ENCODE results near the gene FADS3. TPM values are rescaled to one million over a fixed set of nuclear protein-coding genes. Genes with fewer than 3 reads are reported as not detected.

The FADS3 gene
- total and polyA plus RNA-seq, 2 donors (not counting 1 experiment from before 2014, with no cell fraction given): 79.9 to 224 TPM

DNA sequence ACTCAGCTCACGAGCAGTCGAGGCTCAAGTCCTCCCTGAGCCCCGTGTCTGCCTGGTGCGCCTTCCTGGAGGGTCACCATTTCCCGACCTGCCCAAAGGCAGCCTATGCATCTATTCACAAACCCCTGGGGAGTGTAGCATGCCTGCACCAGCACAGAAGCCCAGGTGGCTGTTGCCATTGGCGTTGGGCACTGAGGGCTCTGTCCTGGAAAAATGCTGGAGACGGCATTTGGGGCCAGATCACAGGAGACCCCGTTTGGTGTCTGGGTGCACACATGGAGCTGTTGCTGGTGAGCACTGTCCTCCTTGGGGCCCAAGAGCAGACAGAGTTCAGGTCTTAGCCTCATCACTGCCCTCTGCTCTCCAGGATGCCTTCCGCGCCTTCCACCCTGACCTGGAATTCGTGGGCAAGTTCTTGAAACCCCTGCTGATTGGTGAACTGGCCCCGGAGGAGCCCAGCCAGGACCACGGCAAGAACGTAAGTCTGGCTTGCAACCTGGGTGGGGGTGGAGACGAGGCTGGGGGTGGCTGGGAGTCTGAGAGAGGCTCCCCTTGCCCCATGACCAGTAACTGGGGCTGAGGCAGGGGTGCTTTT lies 53.8 kb downstream of the FADS3 start:
- H3K4me2 ChIP-seq (ENCODE audit: extremely low read depth, insufficient read depth, low read length): no peak overlapping the region
- no peak for DNase-seq (ENCODE audit: low read depth in 2 of 2)
- no peak overlapping the region for H3K27ac ChIP-seq (ENCODE audit: insufficient read depth, low read length)
- H3K4me3 ChIP-seq (replicated peaks in 1 of 4; ENCODE audit: control extremely low read depth in 1 of 4, insufficient read depth in 1 of 4, low read depth in 3 of 4, low read length in 4 of 4): no peak overlapping the region
- no peak overlapping the region for H3K9ac ChIP-seq (ENCODE audit: insufficient read depth, low read length)
- H3K9me3 ChIP-seq (ENCODE audit: control insufficient read depth, insufficient read depth, low read depth, low read length): no peaks in the 10 kb centered on the region
- H2AFZ ChIP-seq (ENCODE audit: low read length): no peak overlapping the region
- H3K79me2 ChIP-seq (ENCODE audit: control insufficient read depth, insufficient read depth, low read length): peaks cover 43% of the 10 kb centered on the region
- H3K4me1 ChIP-seq (ENCODE audit: control insufficient read depth, extremely low read depth, insufficient read depth, low read length): peaks cover 11% of the 10 kb centered on the region
- no peaks in the 10 kb centered on the region for H4K20me1 ChIP-seq (ENCODE audit: control insufficient read depth, extremely low read depth, insufficient read depth, low read length)
- H3K27me3 ChIP-seq (ENCODE audit: control insufficient read depth, insufficient read depth, low read length): no peaks in the 10 kb centered on the region
- peaks cover 43% of the 10 kb centered on the region for H3K36me3 ChIP-seq (ENCODE audit: control insufficient read depth, insufficient read depth, low read length)
- TF ChIP-seq EZH2 (IDR thresholded peaks at IDR 0.05; ENCODE audit: low read length, missing control alignments): no peak
- TF ChIP-seq, protein P1, sequence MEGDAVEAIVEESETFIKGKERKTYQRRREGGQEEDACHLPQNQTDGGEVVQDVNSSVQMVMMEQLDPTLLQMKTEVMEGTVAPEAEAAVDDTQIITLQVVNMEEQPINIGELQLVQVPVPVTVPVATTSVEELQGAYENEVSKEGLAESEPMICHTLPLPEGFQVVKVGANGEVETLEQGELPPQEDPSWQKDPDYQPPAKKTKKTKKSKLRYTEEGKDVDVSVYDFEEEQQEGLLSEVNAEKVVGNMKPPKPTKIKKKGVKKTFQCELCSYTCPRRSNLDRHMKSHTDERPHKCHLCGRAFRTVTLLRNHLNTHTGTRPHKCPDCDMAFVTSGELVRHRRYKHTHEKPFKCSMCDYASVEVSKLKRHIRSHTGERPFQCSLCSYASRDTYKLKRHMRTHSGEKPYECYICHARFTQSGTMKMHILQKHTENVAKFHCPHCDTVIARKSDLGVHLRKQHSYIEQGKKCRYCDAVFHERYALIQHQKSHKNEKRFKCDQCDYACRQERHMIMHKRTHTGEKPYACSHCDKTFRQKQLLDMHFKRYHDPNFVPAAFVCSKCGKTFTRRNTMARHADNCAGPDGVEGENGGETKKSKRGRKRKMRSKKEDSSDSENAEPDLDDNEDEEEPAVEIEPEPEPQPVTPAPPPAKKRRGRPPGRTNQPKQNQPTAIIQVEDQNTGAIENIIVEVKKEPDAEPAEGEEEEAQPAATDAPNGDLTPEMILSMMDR (conservative IDR thresholded peaks at IDR 0.05 in 1 of 2, IDR thresholded peaks at IDR 0.05 in 1 of 2; ENCODE audit: low read depth in 1 of 2, low read length in 2 of 2): no peak

DNA sequence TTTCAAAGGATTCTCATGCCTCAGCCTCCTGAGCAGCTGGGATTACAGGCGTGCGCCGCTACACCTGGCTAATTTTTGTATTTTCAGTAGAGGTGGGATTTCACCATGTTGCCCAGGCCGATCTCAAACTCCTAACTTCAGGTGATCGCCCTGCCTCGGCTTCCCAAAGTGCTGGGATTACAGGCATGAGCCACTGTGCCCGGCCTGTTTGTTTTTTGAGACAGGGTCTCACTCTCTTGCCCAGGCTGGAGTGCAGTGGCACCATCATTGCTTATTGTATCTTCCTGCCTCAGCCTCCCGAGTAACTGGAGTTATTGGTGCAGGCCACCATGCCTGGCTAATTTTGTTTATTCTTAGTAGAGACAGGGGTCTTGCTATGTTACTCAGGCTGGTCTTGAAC lies 55.2 kb downstream of the FADS3 start:
- H3K4me3 ChIP-seq (replicated peaks in 1 of 4; ENCODE audit: control extremely low read depth in 1 of 4, insufficient read depth in 1 of 4, low read depth in 3 of 4, low read length in 4 of 4): no peak overlapping the region
- H3K9me3 ChIP-seq (ENCODE audit: control insufficient read depth, insufficient read depth, low read depth, low read length): no peaks in the 10 kb centered on the region
- TF ChIP-seq EZH2 (IDR thresholded peaks at IDR 0.05; ENCODE audit: low read length, missing control alignments): no peak
- peaks cover 42% of the 10 kb centered on the region for H3K36me3 ChIP-seq (ENCODE audit: control insufficient read depth, insufficient read depth, low read length)
- H3K4me2 ChIP-seq (ENCODE audit: extremely low read depth, insufficient read depth, low read length): no peak overlapping the region
- peaks cover 21% of the 10 kb centered on the region for H3K4me1 ChIP-seq (ENCODE audit: control insufficient read depth, extremely low read depth, insufficient read depth, low read length)
- DNase-seq (ENCODE audit: low read depth in 2 of 2): no peak
- no peak overlapping the region for H3K9ac ChIP-seq (ENCODE audit: insufficient read depth, low read length)
- H3K79me2 ChIP-seq (ENCODE audit: control insufficient read depth, insufficient read depth, low read length): peaks cover 56% of the 10 kb centered on the region
- H4K20me1 ChIP-seq (ENCODE audit: control insufficient read depth, extremely low read depth, insufficient read depth, low read length): no peaks in the 10 kb centered on the region
- H2AFZ ChIP-seq (ENCODE audit: low read length): no peak overlapping the region
- H3K27ac ChIP-seq (ENCODE audit: insufficient read depth, low read length): no peak overlapping the region
- no peaks in the 10 kb centered on the region for H3K27me3 ChIP-seq (ENCODE audit: control insufficient read depth, insufficient read depth, low read length)

- Histone ChIP-seq H3K4me2 (ENCODE audit: extremely low read depth, insufficient read depth, low read length) (no peak overlapping the region), H3K4me1 (ENCODE audit: control insufficient read depth, extremely low read depth, insufficient read depth, low read length) (peaks cover 22% of the 10 kb centered on the region), H3K9me3 (ENCODE audit: control insufficient read depth, insufficient read depth, low read depth, low read length) (no peaks in the 10 kb centered on the region), H4K20me1 (ENCODE audit: control insufficient read depth, extremely low read depth, insufficient read depth, low read length) (peaks cover 2% of the 10 kb centered on the region), H3K4me3 (replicated peaks in 1 of 4; ENCODE audit: control extremely low read depth in 1 of 4, insufficient read depth in 1 of 4, low read depth in 3 of 4, low read length in 4 of 4) (no peak overlapping the region), H3K36me3 (ENCODE audit: control insufficient read depth, insufficient read depth, low read length) (peaks cover 33% of the 10 kb centered on the region), H3K27ac (ENCODE audit: insufficient read depth, low read length) (peak overlapping the region; percentile 64), H3K9ac (ENCODE audit: insufficient read depth, low read length) (no peak overlapping the region), H3K79me2 (ENCODE audit: control insufficient read depth, insufficient read depth, low read length) (peaks cover 74% of the 10 kb centered on the region), H2AFZ (ENCODE audit: low read length) (no peak overlapping the region), H3K27me3 (ENCODE audit: control insufficient read depth, insufficient read depth, low read length) (no peaks in the 10 kb centered on the region)
- TF ChIP-seq, protein P1 (conservative IDR thresholded peaks at IDR 0.05 in 1 of 2, IDR thresholded peaks at IDR 0.05 in 1 of 2; ENCODE audit: low read depth in 1 of 2, low read length in 2 of 2): no peak
- no peak for TF ChIP-seq EZH2 (IDR thresholded peaks at IDR 0.05; ENCODE audit: low read length, missing control alignments)
- peak; percentile 82 to 90 for DNase-seq (ENCODE audit: low read depth in 2 of 2)
Measured at GRCh38 chr11:61834278-61835048, 56.9 kb downstream of the FADS3 start.

Data from fibroblast of lung (primary cell).